Measurements from ENCODE around the gene LRRD1.
A peak's percentile ranks its signal among the peaks of the same experiment; 100 is the strongest.
"Not testable (repeated sequence)": the region's sequence is repeated elsewhere in the genome, so short reads cannot be mapped to it uniquely, and the experiment has no call there.

LRRD1 gene

DNA sequence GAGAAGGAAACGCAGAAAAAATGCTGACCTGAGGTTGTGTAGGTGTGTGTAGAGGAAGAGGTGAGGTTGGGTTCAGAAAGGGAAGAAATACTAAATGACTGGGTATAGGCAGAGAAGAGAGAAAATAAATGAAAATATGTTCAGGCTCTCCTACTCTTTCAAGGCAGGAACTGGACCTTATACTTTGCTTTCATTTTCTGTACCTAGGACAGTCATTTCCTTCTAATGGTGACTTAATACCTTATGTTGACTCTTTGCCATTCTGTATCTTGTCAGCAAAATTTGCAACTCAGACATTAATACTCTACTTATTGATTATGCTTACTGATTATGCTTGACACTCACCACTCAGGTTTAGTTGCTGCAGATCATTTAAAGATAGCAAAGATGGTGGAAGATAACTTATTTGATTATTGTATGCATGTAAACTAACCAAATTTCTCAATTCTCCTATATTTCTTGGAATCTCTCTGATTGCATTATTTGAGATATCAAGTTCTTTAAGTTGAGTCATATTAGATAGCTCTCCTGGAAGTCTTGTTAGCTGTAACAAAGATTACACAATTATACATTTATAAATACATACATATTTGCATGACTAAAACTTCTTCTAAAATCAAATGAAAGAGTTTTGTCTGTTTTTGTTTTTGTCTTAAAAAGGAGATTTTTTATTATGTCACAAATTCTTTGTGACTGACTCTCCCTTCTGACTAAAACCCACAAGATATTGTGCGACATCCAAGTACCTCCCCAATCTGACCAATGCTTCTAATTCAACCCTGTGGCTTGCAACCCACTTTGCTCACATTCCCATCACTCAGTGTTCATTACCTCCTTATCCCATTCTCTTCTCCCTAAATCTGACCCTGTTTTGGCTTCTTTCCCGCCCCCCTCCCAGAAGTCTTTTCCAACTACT lies 20.0 kb downstream of the LRRD1 start:
- peak; percentile 79 to 93 for DNase-seq (ENCODE audit: low read depth in 2 of 2)
- no peak overlapping the region for H3K4me3 ChIP-seq (replicated peaks in 1 of 2; ENCODE audit: low read depth in 2 of 2, low read length in 2 of 2)
- TF ChIP-seq, protein P1, sequence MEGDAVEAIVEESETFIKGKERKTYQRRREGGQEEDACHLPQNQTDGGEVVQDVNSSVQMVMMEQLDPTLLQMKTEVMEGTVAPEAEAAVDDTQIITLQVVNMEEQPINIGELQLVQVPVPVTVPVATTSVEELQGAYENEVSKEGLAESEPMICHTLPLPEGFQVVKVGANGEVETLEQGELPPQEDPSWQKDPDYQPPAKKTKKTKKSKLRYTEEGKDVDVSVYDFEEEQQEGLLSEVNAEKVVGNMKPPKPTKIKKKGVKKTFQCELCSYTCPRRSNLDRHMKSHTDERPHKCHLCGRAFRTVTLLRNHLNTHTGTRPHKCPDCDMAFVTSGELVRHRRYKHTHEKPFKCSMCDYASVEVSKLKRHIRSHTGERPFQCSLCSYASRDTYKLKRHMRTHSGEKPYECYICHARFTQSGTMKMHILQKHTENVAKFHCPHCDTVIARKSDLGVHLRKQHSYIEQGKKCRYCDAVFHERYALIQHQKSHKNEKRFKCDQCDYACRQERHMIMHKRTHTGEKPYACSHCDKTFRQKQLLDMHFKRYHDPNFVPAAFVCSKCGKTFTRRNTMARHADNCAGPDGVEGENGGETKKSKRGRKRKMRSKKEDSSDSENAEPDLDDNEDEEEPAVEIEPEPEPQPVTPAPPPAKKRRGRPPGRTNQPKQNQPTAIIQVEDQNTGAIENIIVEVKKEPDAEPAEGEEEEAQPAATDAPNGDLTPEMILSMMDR (IDR thresholded peaks at IDR 0.05; ENCODE audit: low read depth, low read length) = no peak

DNA sequence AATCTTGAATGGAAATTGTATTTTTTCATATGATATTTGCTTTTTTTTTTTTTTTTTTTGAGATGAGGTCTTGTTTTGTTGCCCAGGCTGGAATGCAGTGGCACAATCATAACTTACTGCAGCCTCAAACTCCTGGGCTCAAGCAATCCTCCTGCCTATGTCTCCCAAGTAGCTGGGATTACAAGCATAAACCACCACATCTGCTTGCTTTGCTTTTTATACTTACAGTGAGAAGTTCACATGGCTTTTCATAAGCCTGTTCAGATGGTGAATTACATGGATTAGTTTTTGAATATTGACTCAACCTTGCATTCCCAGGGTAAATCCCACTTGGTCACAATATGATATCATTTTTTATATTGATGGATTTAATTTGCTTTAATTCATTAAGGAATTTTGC lies 22.0 kb downstream of the LRRD1 start:
- DNase-seq (ENCODE audit: low read depth in 2 of 2) = peak in 1 of 2 donors; percentile 9
- TF ChIP-seq, protein P1 (IDR thresholded peaks at IDR 0.05; ENCODE audit: low read depth, low read length) = no peak
- no peak overlapping the region for H3K4me3 ChIP-seq (replicated peaks in 1 of 2; ENCODE audit: low read depth in 2 of 2, low read length in 2 of 2)

DNA sequence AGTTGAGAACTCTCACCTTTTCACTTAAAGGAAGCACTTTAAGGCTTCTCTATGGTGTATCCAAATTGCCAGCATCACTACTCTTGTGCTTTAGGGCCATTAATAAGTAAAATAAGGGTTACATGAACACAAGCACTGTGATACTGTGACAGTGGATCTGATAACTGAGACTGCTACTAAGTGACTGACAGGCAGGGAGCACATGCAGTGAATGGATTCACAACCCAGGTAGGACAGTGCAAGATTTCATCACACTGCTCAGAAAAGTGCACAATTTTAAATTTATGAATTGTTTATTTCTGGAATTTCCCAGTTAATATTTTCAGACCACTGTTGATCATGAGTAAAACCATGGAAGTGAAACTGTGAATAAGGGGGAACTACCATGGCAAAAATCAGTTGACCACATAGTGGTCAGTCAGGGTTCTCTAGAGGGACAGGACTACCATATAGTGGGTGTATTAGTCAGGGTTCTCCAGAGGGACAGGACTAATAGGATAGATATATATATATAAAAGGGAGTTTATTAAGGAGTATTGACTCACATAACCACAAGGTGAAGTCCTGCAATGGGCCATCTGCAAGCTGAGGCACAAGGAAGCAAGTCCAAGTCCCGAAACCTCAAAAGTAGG lies 23.7 kb downstream of the LRRD1 start:
- TF ChIP-seq, protein P1 (IDR thresholded peaks at IDR 0.05; ENCODE audit: low read depth, low read length) = no peak
- DNase-seq (ENCODE audit: low read depth in 2 of 2) = peak in 1 of 2 donors; percentile 9
- no peak overlapping the region for H3K4me3 ChIP-seq (replicated peaks in 1 of 2; ENCODE audit: low read depth in 2 of 2, low read length in 2 of 2)

DNA sequence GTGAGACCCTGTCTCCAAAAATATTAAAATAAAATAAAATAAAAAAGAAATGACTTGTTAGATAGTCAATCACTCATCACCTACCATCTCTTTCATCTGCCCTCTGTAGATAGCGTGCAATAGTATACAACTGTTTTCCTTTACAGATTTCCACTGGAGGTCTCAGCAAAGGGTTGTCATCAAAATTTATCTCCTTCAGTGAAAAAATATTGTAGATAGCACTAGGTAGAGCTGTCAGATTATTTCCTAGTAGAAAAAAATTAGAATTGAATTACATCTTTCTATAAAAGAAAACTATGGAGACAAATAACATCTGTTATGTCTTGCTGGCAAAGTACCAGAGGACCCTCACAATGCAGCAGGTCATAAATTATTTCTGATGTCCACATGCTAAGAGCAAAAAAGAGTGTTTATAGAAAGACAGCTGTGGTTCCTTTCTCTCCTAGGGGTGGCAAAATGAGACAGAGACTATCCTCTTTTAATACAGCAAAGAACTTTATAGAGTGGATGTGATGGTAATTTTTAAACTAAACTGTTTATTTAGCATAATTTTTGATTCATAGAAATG lies 28.4 kb downstream of the LRRD1 start:
- DNase-seq (ENCODE audit: low read depth in 2 of 2) = no peak
- TF ChIP-seq, protein P1 (IDR thresholded peaks at IDR 0.05; ENCODE audit: low read depth, low read length) = no peak
- no peak overlapping the region for H3K4me3 ChIP-seq (replicated peaks in 1 of 2; ENCODE audit: low read depth in 2 of 2, low read length in 2 of 2)

DNA sequence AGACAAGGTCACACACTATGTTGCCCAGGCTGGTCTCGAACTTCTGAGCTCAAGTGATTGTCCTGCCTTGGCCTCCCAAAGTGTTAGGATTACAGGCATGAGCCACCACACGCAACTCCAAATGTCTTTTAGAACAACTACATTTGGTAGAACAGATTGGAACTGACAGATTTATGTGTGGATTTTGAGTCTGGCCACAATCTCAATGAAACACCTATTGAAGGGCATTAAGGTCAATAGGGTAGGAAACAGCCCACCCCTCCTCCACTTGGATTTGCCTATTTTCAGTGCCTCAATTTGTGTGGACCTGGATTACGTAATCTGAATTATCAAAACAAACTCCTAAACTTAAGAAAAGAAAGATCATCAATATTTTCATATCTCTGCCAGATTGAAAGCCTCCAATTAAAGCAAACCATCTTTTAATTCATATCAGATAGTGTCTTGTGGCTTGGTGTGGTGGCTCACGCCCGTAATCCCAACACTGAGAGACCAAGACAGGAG lies 29.2 kb downstream of the LRRD1 start:
- TF ChIP-seq, protein P1 (IDR thresholded peaks at IDR 0.05; ENCODE audit: low read depth, low read length) = no peak
- no peak for DNase-seq (ENCODE audit: low read depth in 2 of 2)
- H3K4me3 ChIP-seq (replicated peaks in 1 of 2; ENCODE audit: low read depth in 2 of 2, low read length in 2 of 2) = no peak overlapping the region

DNA sequence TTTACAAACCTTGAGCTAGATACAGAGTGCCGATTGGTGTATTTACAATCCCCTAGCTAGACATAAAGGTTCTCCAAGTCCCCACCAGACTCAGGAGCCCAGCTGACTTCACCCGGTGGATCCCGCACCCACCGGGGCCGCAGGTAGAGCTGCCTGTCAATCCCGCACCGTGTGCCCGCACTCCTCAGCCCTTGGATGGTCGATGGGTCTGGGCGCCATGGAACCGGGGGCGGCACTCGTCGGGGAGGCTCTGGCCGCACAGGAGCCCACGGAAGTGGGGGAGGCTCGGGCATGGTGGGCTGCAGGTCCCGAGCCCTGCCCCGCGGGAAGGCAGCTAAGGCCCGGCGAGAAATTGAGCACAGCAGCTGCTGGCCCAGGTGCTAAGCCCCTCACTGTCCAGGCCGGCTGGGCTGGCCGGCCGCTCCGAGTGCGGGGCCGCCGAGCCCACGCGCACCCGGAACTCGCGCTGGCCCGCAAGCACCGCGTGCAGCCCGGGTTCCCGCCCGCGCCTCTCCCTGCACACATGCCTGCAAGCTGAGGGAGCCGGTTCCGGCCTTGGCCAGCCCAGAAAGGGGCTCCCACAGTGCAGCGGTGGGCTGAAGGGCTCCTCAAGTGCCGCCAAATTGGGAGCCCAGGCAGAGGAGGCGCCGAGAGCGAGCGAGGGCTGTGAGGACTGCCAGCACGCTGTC lies 35.6 kb downstream of the LRRD1 start:
- H3K4me3 ChIP-seq (replicated peaks in 1 of 2; ENCODE audit: low read depth in 2 of 2, low read length in 2 of 2); DNase-seq (ENCODE audit: low read depth in 2 of 2): not testable (repeated sequence)

DNA sequence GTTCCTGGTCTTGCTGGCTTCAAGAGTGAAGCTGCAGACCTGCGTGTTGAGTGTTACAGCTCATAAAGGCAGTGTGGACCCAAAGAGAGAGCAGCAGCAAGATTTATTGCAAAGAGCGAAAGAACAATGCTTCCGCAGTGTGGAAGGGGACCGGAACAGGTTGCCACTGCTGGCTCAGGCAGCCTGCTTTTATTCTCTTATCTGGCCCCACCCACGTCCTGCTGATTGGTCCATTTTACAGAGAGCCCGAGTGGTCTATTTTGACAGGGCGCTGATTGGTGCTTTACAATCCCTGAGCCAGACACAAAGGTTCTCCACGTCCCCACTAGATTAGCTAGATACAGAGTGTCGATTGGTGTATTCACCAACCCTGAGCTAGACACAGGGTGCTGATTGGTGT lies 36.2 kb downstream of the LRRD1 start:
- not testable (repeated sequence) for H3K4me3 ChIP-seq (replicated peaks in 1 of 2; ENCODE audit: low read depth in 2 of 2, low read length in 2 of 2)

More for the DNA sequence above, 36.2 kb downstream of the LRRD1 start:
- not testable (repeated sequence) for DNase-seq (ENCODE audit: low read depth in 2 of 2)

Data from cardiac fibroblast (primary cell).